Measurements from ENCODE around the gene ATOH8.

The ATOH8 gene

GRCh38 chr2:85763132-85763531, 9.3 kb downstream of the ATOH8 start:
- H3K27me3 ChIP-seq (ENCODE audit: control insufficient read depth, insufficient read depth, low read length) = peaks cover 2% of the 10 kb centered on the region
- H3K27ac ChIP-seq (ENCODE audit: low read depth, low read length) = no peak overlapping the region
- no peak overlapping the region for H3K9ac ChIP-seq (ENCODE audit: low read length)
- H3K4me1 ChIP-seq (ENCODE audit: control insufficient read depth, insufficient read depth, low read length) = no peaks in the 10 kb centered on the region
- no peak overlapping the region for H3K4me3 ChIP-seq (ENCODE audit: low read length)
- no peaks in the 10 kb centered on the region for H3K36me3 ChIP-seq (ENCODE audit: control insufficient read depth, insufficient read depth, low read length)

DNA sequence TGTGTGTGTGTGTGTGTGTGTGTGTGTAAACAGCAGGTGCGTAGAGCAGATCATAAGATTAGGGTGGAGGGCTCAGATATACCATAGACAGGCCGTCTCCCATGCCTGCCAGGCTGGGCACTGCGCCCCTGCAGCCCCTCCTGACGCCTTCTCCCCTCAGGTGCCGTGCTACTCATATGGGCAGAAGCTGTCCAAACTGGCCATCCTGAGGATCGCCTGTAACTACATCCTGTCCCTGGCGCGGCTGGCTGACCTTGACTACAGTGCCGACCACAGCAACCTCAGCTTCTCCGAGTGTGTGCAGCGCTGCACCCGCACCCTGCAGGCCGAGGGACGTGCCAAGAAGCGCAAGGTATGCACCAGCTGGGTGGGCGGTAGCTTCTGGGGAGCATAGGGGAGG, 10.0 kb downstream of the ATOH8 start:
- Histone ChIP-seq H3K4me1 (ENCODE audit: control insufficient read depth, insufficient read depth, low read length) (peaks cover 7% of the 10 kb centered on the region), H3K27ac (ENCODE audit: low read depth, low read length) (no peak overlapping the region), H3K36me3 (ENCODE audit: control insufficient read depth, insufficient read depth, low read length) (no peaks in the 10 kb centered on the region), H3K27me3 (ENCODE audit: control insufficient read depth, insufficient read depth, low read length) (no peaks in the 10 kb centered on the region), H3K4me3 (ENCODE audit: low read length) (no peak overlapping the region), H3K9ac (ENCODE audit: low read length) (no peak overlapping the region)

- no peaks in the 10 kb centered on the region for H3K36me3 ChIP-seq (ENCODE audit: control insufficient read depth, insufficient read depth, low read length)
- H3K4me1 ChIP-seq (ENCODE audit: control insufficient read depth, insufficient read depth, low read length) = peaks cover 20% of the 10 kb centered on the region
- no peaks in the 10 kb centered on the region for H3K27me3 ChIP-seq (ENCODE audit: control insufficient read depth, insufficient read depth, low read length)
- H3K27ac ChIP-seq (ENCODE audit: low read depth, low read length) = no peak overlapping the region
- no peak overlapping the region for H3K9ac ChIP-seq (ENCODE audit: low read length)
- no peak overlapping the region for H3K4me3 ChIP-seq (ENCODE audit: low read length)
These were observed 11.4 kb downstream of the ATOH8 start for GRCh38 chr2:85765081-85765731.

DNA sequence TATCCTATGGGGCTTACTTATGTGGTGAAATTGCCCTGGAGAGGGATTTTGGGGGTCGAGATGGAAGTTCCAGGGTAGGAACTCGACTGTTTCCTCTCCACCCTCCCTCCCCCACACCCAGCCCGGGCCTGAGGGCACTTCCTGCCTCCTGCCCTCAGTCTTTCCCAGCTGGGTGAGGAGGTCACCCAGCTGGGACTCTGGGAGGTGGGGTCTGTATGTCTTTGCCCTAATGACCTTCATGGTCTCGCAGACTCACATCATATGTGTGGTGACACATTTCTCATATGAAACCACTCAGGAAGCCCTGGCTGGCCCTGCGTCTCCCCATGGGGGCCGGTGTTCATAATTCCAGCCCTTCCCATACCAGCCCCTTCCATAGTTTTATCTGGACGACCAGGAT, 12.4 kb downstream of the ATOH8 start:
- no peaks in the 10 kb centered on the region for H3K27me3 ChIP-seq (ENCODE audit: control insufficient read depth, insufficient read depth, low read length)
- H3K9ac ChIP-seq (ENCODE audit: low read length) = no peak overlapping the region
- H3K4me3 ChIP-seq (ENCODE audit: low read length) = no peak overlapping the region
- H3K4me1 ChIP-seq (ENCODE audit: control insufficient read depth, insufficient read depth, low read length) = peaks cover 25% of the 10 kb centered on the region
- H3K27ac ChIP-seq (ENCODE audit: low read depth, low read length) = no peak overlapping the region
- H3K36me3 ChIP-seq (ENCODE audit: control insufficient read depth, insufficient read depth, low read length) = no peaks in the 10 kb centered on the region

DNA sequence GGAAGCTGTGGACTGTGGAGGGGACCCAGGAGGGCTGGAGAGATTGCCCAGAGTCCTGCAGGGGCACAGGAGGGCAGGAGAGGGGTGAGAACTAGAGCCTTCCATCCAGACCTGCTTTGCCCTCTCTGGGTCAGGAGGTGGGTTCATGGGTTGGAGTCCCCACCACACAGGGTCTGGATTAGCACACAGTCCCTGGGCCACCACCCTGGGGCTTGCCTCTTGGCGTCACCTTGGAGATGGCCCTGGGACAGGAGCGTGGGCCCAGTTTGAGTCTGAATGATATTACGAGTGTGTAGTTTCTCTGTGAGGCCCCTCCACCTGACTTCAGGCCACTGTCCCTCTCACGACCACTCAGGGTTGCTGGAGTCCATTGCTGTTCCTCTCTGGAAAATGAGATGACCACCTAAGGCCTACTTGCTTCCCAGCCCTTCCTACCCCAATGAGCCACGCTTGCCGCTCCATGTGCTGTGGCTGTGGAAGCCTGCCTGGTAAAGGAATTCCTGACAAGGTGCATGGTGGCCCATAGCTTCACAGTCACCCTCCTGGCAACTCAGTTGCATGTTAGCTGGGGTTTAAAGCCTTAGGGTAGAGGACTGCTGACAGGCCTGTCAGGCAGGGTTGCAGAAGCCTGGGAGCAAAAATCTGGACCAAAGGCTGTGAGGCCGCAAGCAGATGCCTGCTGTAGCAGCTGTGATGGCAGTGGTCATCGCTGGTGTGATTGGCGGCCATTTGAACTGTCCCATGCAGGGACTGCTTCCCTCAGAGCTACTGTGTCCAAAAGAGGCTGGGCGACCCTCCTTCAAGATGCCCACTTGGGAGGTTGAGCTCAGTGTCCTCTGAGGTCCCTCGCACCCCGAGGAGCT, 14.2 kb downstream of the ATOH8 start:
- no peak overlapping the region for H3K4me3 ChIP-seq (ENCODE audit: low read length)

DNA sequence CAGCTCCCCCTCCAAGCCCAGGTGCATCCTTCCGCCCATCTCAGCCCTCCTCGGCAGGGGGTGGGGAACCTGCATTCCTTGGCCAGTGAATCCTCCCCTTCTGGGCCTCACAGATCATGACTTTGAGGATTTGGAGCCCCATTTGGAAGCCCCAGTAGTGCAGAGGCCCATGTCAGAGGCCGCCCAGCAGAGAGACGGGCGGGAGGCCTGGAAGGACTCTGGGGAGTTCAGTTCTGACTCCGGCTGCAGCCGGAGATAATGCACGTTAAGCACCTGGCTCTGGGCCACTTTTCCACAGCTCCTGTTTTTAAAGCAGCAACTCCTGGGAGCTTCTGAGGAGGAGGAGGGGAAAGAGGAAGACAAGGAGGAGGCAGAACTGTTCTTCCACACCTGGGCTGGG, 14.9 kb downstream of the ATOH8 start:
- H3K9ac ChIP-seq (ENCODE audit: low read length) = no peak overlapping the region
- H3K27ac ChIP-seq (ENCODE audit: low read depth, low read length) = peak overlapping the region; percentile 67
- no peaks in the 10 kb centered on the region for H3K36me3 ChIP-seq (ENCODE audit: control insufficient read depth, insufficient read depth, low read length)
- no peak overlapping the region for H3K4me3 ChIP-seq (ENCODE audit: low read length)
- H3K4me1 ChIP-seq (ENCODE audit: control insufficient read depth, insufficient read depth, low read length) = peaks cover 43% of the 10 kb centered on the region
- no peaks in the 10 kb centered on the region for H3K27me3 ChIP-seq (ENCODE audit: control insufficient read depth, insufficient read depth, low read length)

More for the DNA sequence above, 14.2 kb downstream of the ATOH8 start:
- Histone ChIP-seq H3K36me3 (ENCODE audit: control insufficient read depth, insufficient read depth, low read length) (no peaks in the 10 kb centered on the region), H3K27ac (ENCODE audit: low read depth, low read length) (peak overlapping the region; percentile 41), H3K4me1 (ENCODE audit: control insufficient read depth, insufficient read depth, low read length) (peaks cover 36% of the 10 kb centered on the region), H3K27me3 (ENCODE audit: control insufficient read depth, insufficient read depth, low read length) (no peaks in the 10 kb centered on the region), H3K9ac (ENCODE audit: low read length) (no peak overlapping the region)

GRCh38 chr2:85769236-85769982, 15.6 kb downstream of the ATOH8 start:
- Histone ChIP-seq H3K9ac (ENCODE audit: low read length) (no peak overlapping the region), H3K36me3 (ENCODE audit: control insufficient read depth, insufficient read depth, low read length) (no peaks in the 10 kb centered on the region), H3K4me3 (ENCODE audit: low read length) (no peak overlapping the region), H3K27me3 (ENCODE audit: control insufficient read depth, insufficient read depth, low read length) (no peaks in the 10 kb centered on the region), H3K27ac (ENCODE audit: low read depth, low read length) (peak overlapping the region; percentile 67), H3K4me1 (ENCODE audit: control insufficient read depth, insufficient read depth, low read length) (peaks cover 50% of the 10 kb centered on the region)

DNA sequence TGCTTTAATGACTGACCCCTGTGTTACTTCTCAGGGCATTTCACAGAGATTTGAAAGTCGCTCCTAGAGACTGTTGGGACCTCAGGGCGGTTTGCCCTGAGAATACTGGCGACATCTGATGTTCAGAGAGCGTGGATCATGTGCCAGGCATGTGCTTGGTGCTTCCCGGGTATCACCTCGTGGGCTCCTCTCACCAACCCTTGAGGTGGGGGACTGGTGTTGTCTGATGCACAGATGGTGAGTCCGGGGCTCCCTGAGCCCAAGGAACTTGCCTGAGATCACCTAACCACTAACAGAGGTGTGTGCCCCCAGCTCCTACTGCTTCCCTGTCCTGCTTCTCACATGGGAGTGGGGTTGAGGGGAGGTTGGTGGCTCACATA, 16.2 kb downstream of the ATOH8 start:
- no peak overlapping the region for H3K4me3 ChIP-seq (ENCODE audit: low read length)
- H3K27me3 ChIP-seq (ENCODE audit: control insufficient read depth, insufficient read depth, low read length) = no peaks in the 10 kb centered on the region
- no peak overlapping the region for H3K27ac ChIP-seq (ENCODE audit: low read depth, low read length)
- H3K4me1 ChIP-seq (ENCODE audit: control insufficient read depth, insufficient read depth, low read length) = peaks cover 53% of the 10 kb centered on the region
- H3K9ac ChIP-seq (ENCODE audit: low read length) = no peak overlapping the region
- H3K36me3 ChIP-seq (ENCODE audit: control insufficient read depth, insufficient read depth, low read length) = no peaks in the 10 kb centered on the region

- no peak overlapping the region for H3K4me3 ChIP-seq (ENCODE audit: low read length)
- H3K9ac ChIP-seq (ENCODE audit: low read length) = no peak overlapping the region
- peaks cover 53% of the 10 kb centered on the region for H3K4me1 ChIP-seq (ENCODE audit: control insufficient read depth, insufficient read depth, low read length)
- H3K27me3 ChIP-seq (ENCODE audit: control insufficient read depth, insufficient read depth, low read length) = no peaks in the 10 kb centered on the region
- H3K27ac ChIP-seq (ENCODE audit: low read depth, low read length) = no peak overlapping the region
- no peaks in the 10 kb centered on the region for H3K36me3 ChIP-seq (ENCODE audit: control insufficient read depth, insufficient read depth, low read length)
These were observed 16.6 kb downstream of the ATOH8 start for GRCh38 chr2:85770369-85770768.

- no peak overlapping the region for H3K9ac ChIP-seq (ENCODE audit: low read length)
- no peak overlapping the region for H3K4me3 ChIP-seq (ENCODE audit: low read length)
- peak overlapping the region; percentile 81 for H3K27ac ChIP-seq (ENCODE audit: low read depth, low read length)
- no peaks in the 10 kb centered on the region for H3K27me3 ChIP-seq (ENCODE audit: control insufficient read depth, insufficient read depth, low read length)
- H3K4me1 ChIP-seq (ENCODE audit: control insufficient read depth, insufficient read depth, low read length) = peaks cover 53% of the 10 kb centered on the region
- H3K36me3 ChIP-seq (ENCODE audit: control insufficient read depth, insufficient read depth, low read length) = no peaks in the 10 kb centered on the region
These were observed 17.1 kb downstream of the ATOH8 start for GRCh38 chr2:85770786-85771409.

GRCh38 chr2:85771486-85771885, 17.7 kb downstream of the ATOH8 start:
- peaks cover 53% of the 10 kb centered on the region for H3K4me1 ChIP-seq (ENCODE audit: control insufficient read depth, insufficient read depth, low read length)
- H3K9ac ChIP-seq (ENCODE audit: low read length) = no peak overlapping the region
- H3K4me3 ChIP-seq (ENCODE audit: low read length) = peak overlapping the region; percentile 40
- no peaks in the 10 kb centered on the region for H3K36me3 ChIP-seq (ENCODE audit: control insufficient read depth, insufficient read depth, low read length)
- peak overlapping the region; percentile 81 for H3K27ac ChIP-seq (ENCODE audit: low read depth, low read length)
- H3K27me3 ChIP-seq (ENCODE audit: control insufficient read depth, insufficient read depth, low read length) = no peaks in the 10 kb centered on the region

Measured in rectal smooth muscle tissue (tissue), 1 donor.